GM12891 (cell line): ENCODE measurements around the gene TTL.

Experiments used
- PAX5 ChIP-seq: IDR thresholded peaks from 2 replicates; pipeline ENCODE4 v1.6.1; 2011; ENCODE audit warnings: low read length, moderate library complexity, mild to moderate bottlenecking; ENCODE audit not compliant: insufficient read depth, severe bottlenecking
- POLR2A ChIP-seq: IDR thresholded peaks from 2 replicates; pipeline ENCODE4 v1.6.1; 2011; ENCODE audit warnings: low read depth, low read length, control low read depth
- POLR2AphosphoS5 ChIP-seq: IDR thresholded peaks from 2 replicates; pipeline ENCODE4 v1.6.1; 2011; ENCODE audit warnings: low read depth, low read length, control low read depth
- TAF1 ChIP-seq: IDR thresholded peaks from 2 replicates; pipeline ENCODE4 v1.6.1; 2011; ENCODE audit warnings: low read depth, low read length, control low read depth

GRCh38 chr2:112566104-112566503 lies 84.1 kb downstream of the TTL start:
- no peak for TF ChIP-seq POLR2A
- TF ChIP-seq POLR2AphosphoS5 = no peak
- TF ChIP-seq TAF1 = no peak
- no peak for TF ChIP-seq PAX5
